Stomach (tissue), 4 donors: ENCODE data around the gene TOM1L1.

Experiments used
- EP300 ChIP-seq: sonication (generic); formaldehyde crosslinking; IDR thresholded peaks from one replicate; pipeline ENCODE4 v1.6.1; 2017; ENCODE audit warnings: antibody characterized with exemption
- POLR2A ChIP-seq, 4 donors: fragments of 450-650 bp; IDR thresholded peaks; one replicate each; pipeline ENCODE4 v1.6.1; 2016; ENCODE audit warnings: antibody characterized with exemption in 4 of 4, control low read depth in 2 of 4, mild to moderate bottlenecking in 1 of 4, moderate library complexity in 1 of 4
- POLR2AphosphoS5 ChIP-seq, 3 donors: sonication (generic); formaldehyde crosslinking; IDR thresholded peaks; one replicate each; pipeline ENCODE4 v1.6.1; 2016; ENCODE audit warnings: antibody characterized with exemption in 3 of 3

GRCh38 chr17:54864070-54864469, 36.6 kb upstream of the TOM1L1 start:
- TF ChIP-seq POLR2A (IDR thresholded peaks at IDR 0.05), result no peak
- TF ChIP-seq EP300, result no peak
- no peak for TF ChIP-seq POLR2AphosphoS5 (IDR thresholded peaks at IDR 0.05)
